Activated CD4-positive, alpha-beta T cell treated with anti-CD3 and anti-CD28 coated beads for 36 hours (primary cell): Measurements from ENCODE around the gene DSCAM. TPM values are rescaled to one million over a fixed set of nuclear protein-coding genes. Genes with fewer than 3 reads are reported as not detected.

Experiments
- ATAC-seq: fragments of 200-7000 bp; cut with Tn5 transposase; one replicate; pipeline ENCODE4 v1.10.0; 2021; ENCODE audit warnings: mild to moderate bottlenecking, moderate library complexity
- CTCF ChIA-PET: fragments of 350-600 bp; sonication (Branson Sonifier 250); formaldehyde crosslinking; loops from one replicate; lab custom pipeline; 2021; ENCODE audit warnings: antibody characterized with exemption; lab: Charles Lee
- POLR2A ChIA-PET: fragments of 350-600 bp; sonication (Branson Sonifier 250); formaldehyde crosslinking; loops from one replicate; lab custom pipeline; 2021; ENCODE audit warnings: antibody characterized with exemption, inconsistent platforms; lab: Charles Lee
- DNase-seq: peaks from one replicate; pipeline ENCODE4 v3.0.0-alpha.2; 2020
- H3K27ac Mint-ChIP-seq: one replicate; pipeline ENCODE4 v1.8.0; 2021; ENCODE audit warnings: mixed read lengths
- H3K27me3 Mint-ChIP-seq: one replicate; pipeline ENCODE4 v1.8.0; 2021; ENCODE audit warnings: mixed read lengths
- H3K36me3 Mint-ChIP-seq: one replicate; pipeline ENCODE4 v1.8.0; 2021; ENCODE audit warnings: low read depth, mixed read lengths
- H3K4me1 Mint-ChIP-seq: one replicate; pipeline ENCODE4 v1.8.0; 2021; ENCODE audit warnings: mixed read lengths
- H3K4me3 Mint-ChIP-seq: one replicate; pipeline ENCODE4 v1.8.0; 2021; ENCODE audit warnings: mild to moderate bottlenecking, moderate library complexity, mixed read lengths
- H3K9me3 Mint-ChIP-seq: one replicate; pipeline ENCODE4 v1.8.0; 2021; ENCODE audit warnings: low read depth, mixed read lengths
- intact Hi-C, 2 experiments: fragments of 100-400 bp; cut with DNase I in 1 of 2; cut with micrococcal nuclease in 1 of 2; formaldehyde crosslinking; loops; one replicate each; pipeline versions ENCODE4 v1.14.2 to v1.15.1; 2022 to 2024; cut with DNase I, micrococcal nuclease
- total RNA-seq, 2 experiments: library from RNA; stranded (reverse); gene quantifications; one replicate each; pipeline ENCODE4 v1.2.3, GENCODE V29; 2021

DSCAM gene
- total RNA-seq, 2 experiments from 2014 or later = not detected

DNA sequence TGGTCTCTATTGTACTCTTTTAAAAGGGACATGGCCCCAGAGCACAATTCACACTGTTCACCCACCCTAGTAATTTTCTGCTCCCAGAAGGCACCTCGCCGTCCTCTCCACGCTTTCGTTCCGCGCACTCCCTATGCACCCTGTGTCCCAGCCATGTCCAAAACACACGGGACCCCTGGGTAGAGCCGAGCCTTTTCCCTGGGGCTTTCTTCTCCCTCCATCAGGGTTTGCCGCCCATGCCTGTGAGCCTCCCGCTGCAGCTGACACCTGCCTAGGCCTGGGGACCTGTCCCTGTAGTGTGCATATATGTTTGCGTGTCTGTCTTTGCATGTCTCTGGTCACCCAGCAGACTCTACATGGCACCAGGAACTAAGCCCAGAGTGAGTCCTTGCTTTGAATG is 677.0 kb downstream of the DSCAM start:
- Mint-ChIP-seq H3K4me3 (no peak overlapping the region), H3K36me3 (no peaks in the 10 kb centered on the region), H3K4me1 (no peaks in the 10 kb centered on the region), H3K27me3 (peaks cover 5% of the 10 kb centered on the region), H3K9me3 (peaks cover 3% of the 10 kb centered on the region), H3K27ac (no peak overlapping the region)
- CTCF ChIA-PET = no interaction called here
- intact Hi-C loops = no loop called here
- POLR2A ChIA-PET = no interaction called here
- ATAC-seq = no peak
- no peak for DNase-seq

DNA sequence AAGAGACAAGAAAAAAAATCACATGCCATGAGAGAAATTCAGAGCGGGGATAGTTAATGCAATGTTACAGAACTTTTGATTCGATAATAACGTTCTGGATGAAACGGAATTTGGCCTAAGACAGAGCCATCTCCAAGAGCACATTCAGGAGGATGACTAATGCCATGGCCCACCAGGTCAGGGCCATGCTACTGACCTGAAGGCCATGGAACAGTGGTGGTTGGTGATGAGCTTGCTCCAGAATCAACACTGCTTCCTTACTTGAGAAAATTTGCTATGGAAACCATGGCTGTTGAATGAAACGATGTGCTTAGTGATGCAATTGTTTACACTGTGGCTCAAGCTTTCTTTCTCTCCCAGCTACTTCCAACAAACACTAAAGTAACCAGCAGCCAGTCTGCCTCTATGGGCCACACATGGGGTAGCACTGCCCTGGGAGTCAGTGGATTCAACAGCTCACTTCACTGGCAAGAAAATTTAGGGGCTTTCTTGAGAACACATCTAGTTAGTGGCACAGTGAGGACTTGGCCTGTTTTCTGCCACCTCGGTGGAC is 680.6 kb downstream of the DSCAM start:
- H3K9me3 Mint-ChIP-seq = peaks cover 3% of the 10 kb centered on the region
- no peak overlapping the region for H3K27ac Mint-ChIP-seq
- intact Hi-C loops = no loop called here
- DNase-seq = no peak
- CTCF ChIA-PET = no interaction called here
- POLR2A ChIA-PET = no interaction called here
- no peaks in the 10 kb centered on the region for H3K36me3 Mint-ChIP-seq
- H3K27me3 Mint-ChIP-seq = no peaks in the 10 kb centered on the region
- H3K4me3 Mint-ChIP-seq = no peak overlapping the region
- no peaks in the 10 kb centered on the region for H3K4me1 Mint-ChIP-seq
- no peak for ATAC-seq

DNA sequence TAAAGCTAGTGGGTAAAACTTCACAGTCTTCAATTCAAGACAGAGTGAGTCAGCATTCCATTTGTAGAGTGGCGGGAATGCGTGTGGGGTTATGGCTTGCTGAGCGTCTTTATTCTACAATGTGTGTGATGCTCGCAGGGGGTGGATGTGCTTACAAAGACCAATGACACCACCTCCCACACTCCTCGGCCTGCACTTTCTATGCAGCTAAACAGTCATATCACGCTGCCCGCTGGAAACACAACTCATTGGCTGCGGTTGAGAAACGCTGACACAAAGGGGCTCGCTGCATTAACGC is 681.2 kb downstream of the DSCAM start:
- ATAC-seq = no peak
- POLR2A ChIA-PET = no interaction called here

DNA sequence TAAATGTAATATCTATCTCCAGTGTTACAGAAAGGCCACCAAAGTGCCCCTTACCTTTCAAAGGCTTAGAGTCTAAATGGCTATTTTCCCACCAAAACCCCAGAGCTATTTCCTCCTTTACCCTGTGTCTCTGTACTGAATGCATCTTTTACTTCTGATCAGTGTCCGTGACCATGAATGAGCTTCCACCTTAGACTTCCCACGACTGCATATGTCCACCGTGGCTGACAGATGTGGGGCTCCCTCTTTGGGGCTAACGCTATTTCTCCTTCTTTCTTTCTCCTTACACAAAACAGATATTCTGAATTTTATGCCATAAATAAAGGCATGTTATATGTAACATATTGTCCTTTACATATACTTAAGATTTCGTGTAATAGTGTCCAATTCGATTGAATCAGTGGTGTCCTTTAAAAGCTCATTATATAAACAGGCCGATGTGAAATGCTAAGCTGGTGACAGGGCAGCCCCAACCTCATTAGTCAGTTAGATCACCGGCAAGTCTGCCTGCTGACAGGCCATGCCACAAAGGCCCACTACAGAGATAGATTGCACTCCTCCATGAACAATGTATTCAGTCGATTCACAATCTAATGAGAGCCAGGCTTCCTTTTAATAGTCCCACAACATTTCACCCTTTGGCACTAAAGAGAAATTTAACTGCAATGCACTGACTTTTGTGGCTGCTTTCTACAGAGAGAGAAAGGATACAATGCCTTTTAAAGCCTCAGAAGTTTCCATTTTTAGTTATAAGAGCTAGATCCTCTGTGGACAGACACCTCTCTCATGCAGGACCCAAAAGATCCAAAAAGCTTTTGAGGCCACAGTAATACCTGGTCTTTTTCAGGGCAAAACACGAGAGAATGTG is 681.8 kb downstream of the DSCAM start:
- Mint-ChIP-seq H3K9me3 (peaks cover 3% of the 10 kb centered on the region), H3K4me1 (no peaks in the 10 kb centered on the region), H3K27me3 (no peaks in the 10 kb centered on the region), H3K4me3 (no peak overlapping the region), H3K36me3 (no peaks in the 10 kb centered on the region), H3K27ac (no peak overlapping the region)
- POLR2A ChIA-PET = no interaction called here
- ATAC-seq (no peak), DNase-seq (no peak)
- CTCF ChIA-PET = no interaction called here
- intact Hi-C loops = no loop called here

More for the DNA sequence above, 681.2 kb downstream of the DSCAM start:
- H3K4me3 Mint-ChIP-seq = no peak overlapping the region
- no peaks in the 10 kb centered on the region for H3K27me3 Mint-ChIP-seq
- intact Hi-C loops = no loop called here
- peaks cover 3% of the 10 kb centered on the region for H3K9me3 Mint-ChIP-seq
- H3K4me1 Mint-ChIP-seq = no peaks in the 10 kb centered on the region
- no peaks in the 10 kb centered on the region for H3K36me3 Mint-ChIP-seq
- CTCF ChIA-PET = no interaction called here
- no peak for DNase-seq
- H3K27ac Mint-ChIP-seq = no peak overlapping the region

DNA sequence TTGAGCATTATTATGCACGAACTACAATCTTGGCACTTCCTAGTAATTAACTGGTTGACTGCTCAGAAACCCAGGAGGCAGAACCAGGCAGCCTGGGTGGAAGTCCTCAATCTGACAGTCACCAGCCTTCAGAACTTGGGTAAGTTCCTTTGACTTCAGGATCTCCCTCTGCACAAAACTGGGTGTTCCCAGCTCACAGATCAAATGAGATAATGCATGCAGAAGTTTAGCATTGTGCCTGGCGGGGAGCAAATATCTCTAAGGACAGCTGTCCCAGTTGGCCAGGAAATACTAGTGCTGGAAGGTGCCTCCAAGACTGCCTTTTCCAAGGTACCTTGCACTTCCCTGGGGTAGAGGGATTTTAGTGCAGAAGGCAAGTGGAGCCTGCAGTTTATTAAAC is 684.9 kb downstream of the DSCAM start:
- H3K4me1 Mint-ChIP-seq = no peaks in the 10 kb centered on the region
- no peak overlapping the region for H3K4me3 Mint-ChIP-seq
- DNase-seq (no peak), ATAC-seq (no peak)
- no peak overlapping the region for H3K27ac Mint-ChIP-seq
- POLR2A ChIA-PET = no interaction called here
- intact Hi-C loops = no loop called here
- no peaks in the 10 kb centered on the region for H3K36me3 Mint-ChIP-seq
- no peaks in the 10 kb centered on the region for H3K9me3 Mint-ChIP-seq
- no peaks in the 10 kb centered on the region for H3K27me3 Mint-ChIP-seq
- CTCF ChIA-PET = no interaction called here

DNA sequence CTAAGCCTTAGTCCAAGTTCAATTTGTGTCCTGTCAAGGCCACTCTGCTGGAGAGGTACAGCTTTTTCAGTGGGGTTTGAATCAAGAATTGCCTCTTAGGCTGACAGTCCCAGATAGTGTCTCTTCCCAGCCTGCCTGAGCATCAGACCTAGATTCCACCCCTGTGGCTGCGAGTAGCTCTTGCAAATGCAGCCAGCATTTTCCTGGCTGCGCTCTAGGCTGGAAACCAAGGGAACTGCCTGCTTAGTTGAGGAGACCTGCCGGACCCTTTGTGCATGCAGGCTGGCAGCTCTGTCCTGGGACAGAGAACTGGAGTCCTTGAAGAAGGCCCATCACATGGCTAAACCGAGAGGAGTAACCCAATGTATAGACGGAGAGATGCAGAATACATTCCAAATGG is 686.0 kb downstream of the DSCAM start:
- Mint-ChIP-seq H3K27me3 (no peaks in the 10 kb centered on the region), H3K4me1 (no peaks in the 10 kb centered on the region), H3K4me3 (no peak overlapping the region), H3K9me3 (no peaks in the 10 kb centered on the region), H3K36me3 (no peaks in the 10 kb centered on the region), H3K27ac (no peak overlapping the region)
- ChIA-PET POLR2A (no interaction called here), CTCF (interaction anchor here (0.9 kb wide), 1 partner anchor 17 kb away, joined by 3 read pairs; no protein-coding TSS in a partner anchor)
- intact Hi-C loops = no loop called here
- DNase-seq (no peak), ATAC-seq (no peak)

DNA sequence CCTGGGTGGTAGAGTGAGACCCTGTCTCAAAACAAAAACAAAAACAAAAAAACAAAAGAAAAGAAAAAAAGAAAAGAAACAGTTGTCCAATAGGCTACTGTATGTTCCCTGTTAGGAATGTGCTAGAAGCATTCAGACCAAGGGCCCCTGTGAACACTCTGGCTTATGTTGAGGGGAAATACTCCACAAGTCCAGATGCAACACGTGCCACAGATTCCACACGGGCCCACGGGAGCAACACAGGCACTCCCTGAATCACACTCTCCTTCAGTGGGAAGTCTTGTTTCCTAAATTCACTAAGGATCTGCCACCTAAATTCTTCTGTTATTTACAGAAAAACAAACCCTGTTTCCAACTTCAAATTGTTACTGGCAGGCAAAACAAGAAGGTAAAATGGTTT is 688.6 kb downstream of the DSCAM start:
- ATAC-seq (no peak), DNase-seq (no peak)
- H3K27me3 Mint-ChIP-seq = no peaks in the 10 kb centered on the region
- no peaks in the 10 kb centered on the region for H3K36me3 Mint-ChIP-seq
- intact Hi-C loops = no loop called here
- ChIA-PET POLR2A (no interaction called here), CTCF (no interaction called here)
- H3K9me3 Mint-ChIP-seq = no peaks in the 10 kb centered on the region
- no peaks in the 10 kb centered on the region for H3K4me1 Mint-ChIP-seq
- H3K4me3 Mint-ChIP-seq = no peak overlapping the region
- H3K27ac Mint-ChIP-seq = no peak overlapping the region

DNA sequence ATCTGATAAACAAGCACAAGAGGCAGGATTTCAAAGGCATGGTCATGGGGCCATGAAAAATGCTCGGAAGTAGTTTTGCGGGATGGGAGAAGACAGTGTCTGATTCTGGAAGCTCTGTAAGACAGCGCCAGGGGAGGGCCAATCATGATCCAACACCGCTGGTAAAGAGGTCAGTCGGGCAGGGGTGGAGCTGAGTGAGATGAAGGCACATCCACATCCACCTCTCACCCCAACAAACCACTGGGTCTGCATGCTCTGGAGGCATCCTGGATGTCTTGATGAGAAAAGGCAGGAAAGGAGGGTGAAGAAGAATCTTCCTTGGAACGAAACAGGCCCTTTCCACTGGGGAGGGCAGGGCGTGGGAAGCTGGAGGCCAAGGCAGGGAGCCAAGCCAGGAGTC is 691.4 kb downstream of the DSCAM start:
- H3K9me3 Mint-ChIP-seq = no peaks in the 10 kb centered on the region
- H3K36me3 Mint-ChIP-seq = no peaks in the 10 kb centered on the region
- ChIA-PET POLR2A (no interaction called here), CTCF (no interaction called here)
- ATAC-seq = no peak
- intact Hi-C loops = no loop called here
- no peak for DNase-seq
- no peak overlapping the region for H3K27ac Mint-ChIP-seq
- no peaks in the 10 kb centered on the region for H3K4me1 Mint-ChIP-seq
- H3K27me3 Mint-ChIP-seq = peaks cover 4% of the 10 kb centered on the region
- no peak overlapping the region for H3K4me3 Mint-ChIP-seq

DNA sequence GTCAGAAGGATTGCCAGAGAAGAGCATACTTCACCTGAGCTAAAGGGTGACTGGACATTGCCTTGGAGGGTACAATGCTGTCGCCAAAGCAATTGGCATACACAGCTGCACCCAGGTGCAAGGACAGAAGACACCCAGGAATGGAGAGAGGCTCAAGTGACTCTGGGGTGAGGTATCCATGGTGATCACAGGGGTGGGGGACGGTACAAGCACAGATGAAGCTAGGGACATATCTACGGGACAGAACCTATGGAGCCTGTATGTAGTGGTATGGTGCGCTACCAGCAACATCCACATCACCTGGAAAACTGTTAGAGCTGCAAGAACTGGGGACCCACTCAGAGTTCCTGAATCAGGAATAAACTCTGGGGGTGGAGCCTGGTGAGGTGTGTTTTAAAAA is 693.6 kb downstream of the DSCAM start:
- ATAC-seq (no peak), DNase-seq (no peak)
- Mint-ChIP-seq H3K27ac (no peak overlapping the region), H3K9me3 (no peaks in the 10 kb centered on the region), H3K36me3 (no peaks in the 10 kb centered on the region), H3K4me1 (no peaks in the 10 kb centered on the region), H3K27me3 (peaks cover 4% of the 10 kb centered on the region), H3K4me3 (no peak overlapping the region)
- ChIA-PET POLR2A (no interaction called here), CTCF (no interaction called here)
- intact Hi-C loops = no loop called here

DNA sequence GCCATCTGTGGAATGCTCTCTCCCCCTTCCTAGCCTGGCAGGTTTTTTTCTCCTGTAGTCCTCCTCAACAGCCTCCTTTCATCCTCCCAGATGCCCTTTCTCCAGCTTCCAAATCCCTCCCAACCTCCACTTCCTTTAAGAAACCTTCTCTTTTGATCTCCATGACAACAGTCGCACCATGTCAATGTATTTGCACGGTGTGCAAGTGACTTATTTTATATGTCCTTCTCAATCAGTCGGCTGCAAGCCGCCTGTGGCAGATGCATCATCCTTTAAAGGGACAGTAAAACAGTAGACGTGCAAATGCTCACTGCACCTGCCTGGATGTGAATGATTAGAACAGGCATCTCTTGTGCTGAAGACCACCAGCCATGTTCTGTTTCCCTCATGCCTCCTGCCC is 694.5 kb downstream of the DSCAM start:
- intact Hi-C loops = no loop called here
- Mint-ChIP-seq H3K4me1 (no peaks in the 10 kb centered on the region), H3K27me3 (peaks cover 4% of the 10 kb centered on the region), H3K36me3 (no peaks in the 10 kb centered on the region), H3K9me3 (no peaks in the 10 kb centered on the region), H3K4me3 (no peak overlapping the region), H3K27ac (no peak overlapping the region)
- DNase-seq (no peak), ATAC-seq (no peak)
- ChIA-PET POLR2A (no interaction called here), CTCF (no interaction called here)

DNA sequence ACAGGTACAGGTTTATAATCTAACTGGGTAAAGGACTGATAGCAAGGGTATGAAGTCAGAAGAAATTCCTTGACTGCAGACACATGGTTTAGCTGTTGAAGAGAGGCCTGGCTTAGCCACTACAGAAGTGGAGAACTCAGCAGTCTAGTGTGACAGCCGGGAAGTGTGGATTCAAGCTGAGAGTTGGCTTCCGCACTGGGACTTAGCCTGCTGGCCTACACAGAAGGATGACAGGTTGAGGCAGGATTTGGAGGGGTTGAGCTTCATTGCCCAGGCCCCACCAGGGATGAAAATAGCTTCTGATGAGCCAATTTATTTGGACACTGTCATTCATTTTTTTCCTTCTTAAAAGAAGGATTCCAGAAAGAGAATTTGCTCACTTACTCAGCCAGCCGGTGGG is 695.3 kb downstream of the DSCAM start:
- Mint-ChIP-seq H3K4me3 (no peak overlapping the region), H3K27me3 (peaks cover 4% of the 10 kb centered on the region), H3K36me3 (no peaks in the 10 kb centered on the region), H3K4me1 (no peaks in the 10 kb centered on the region), H3K27ac (no peak overlapping the region), H3K9me3 (no peaks in the 10 kb centered on the region)
- DNase-seq (no peak), ATAC-seq (no peak)
- intact Hi-C loops = no loop called here
- ChIA-PET CTCF (no interaction called here), POLR2A (no interaction called here)

DNA sequence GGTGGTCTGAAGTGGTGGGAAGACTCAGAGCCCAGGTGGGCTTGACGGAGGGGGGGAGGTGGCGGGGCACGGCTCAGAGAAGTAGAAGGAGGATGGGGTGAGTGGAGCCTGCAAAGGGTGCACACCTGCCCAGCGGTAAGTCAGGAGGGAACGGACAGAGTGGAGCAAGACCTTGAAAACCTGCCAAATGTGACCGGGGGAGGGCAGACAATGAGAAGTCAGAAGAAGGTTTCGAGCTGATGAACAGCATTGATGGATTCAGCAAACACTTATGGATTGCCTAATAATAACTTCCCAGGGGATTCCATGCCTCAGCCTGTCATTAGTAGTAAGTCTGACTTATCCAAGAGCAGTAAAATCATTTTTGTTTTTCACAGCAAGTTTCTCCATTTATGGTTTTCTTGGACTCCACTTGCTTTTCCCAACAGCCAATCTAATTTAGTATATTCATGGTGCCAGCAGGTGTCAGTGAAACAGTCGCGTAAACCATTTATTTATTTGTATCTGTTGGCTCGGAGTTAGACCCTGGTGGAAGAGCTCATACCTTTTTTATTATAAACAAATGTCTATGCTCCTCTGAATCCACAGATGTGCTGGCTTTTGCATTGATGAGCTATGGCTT is 700.6 kb downstream of the DSCAM start:
- Mint-ChIP-seq H3K27me3 (no peaks in the 10 kb centered on the region), H3K27ac (no peak overlapping the region), H3K4me1 (no peaks in the 10 kb centered on the region), H3K4me3 (no peak overlapping the region), H3K9me3 (no peaks in the 10 kb centered on the region), H3K36me3 (no peaks in the 10 kb centered on the region)
- no peak for ATAC-seq
- POLR2A ChIA-PET = interaction anchor here (0.6 kb wide), 1 partner anchor 13 kb away, joined by 3 read pairs; no protein-coding TSS in a partner anchor
- intact Hi-C loops = no loop called here
- DNase-seq = no peak
- CTCF ChIA-PET = no interaction called here
